GM19468 (cell line): ENCODE measurements around the gene KLF16.

Experiments used
- ATAC-seq: cut with Tn5 transposase; IDR thresholded peaks from one replicate; pipeline ENCODE4 v1.9.1; 2021; ENCODE audit warnings: mild to moderate bottlenecking, moderate library complexity, moderate number of reproducible peaks; ENCODE audit not compliant: unreplicated experiment; ENCODE audit errors: extremely low read depth

KLF16 gene

DNA sequence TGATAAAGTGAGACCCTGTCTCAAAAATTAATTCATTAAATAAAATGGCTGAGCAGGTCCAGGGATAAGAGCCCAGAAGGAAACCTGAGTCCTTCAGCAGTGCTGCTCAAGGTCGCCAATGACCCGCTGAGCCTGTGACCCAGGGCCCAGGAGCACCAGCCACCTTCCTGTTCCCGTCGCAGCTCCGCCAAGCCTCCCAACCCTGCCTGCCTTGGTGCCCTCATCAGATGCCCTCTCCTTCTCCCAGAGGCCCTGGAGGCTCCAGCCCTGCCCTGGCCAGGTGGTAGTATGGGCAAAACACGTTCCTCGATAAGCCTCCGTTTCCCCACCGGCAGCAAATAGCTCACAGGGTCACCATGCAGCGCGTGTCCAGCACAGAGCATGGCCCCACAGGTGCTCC is 17.7 kb downstream of the KLF16 start:
- ATAC-seq = no peak

DNA sequence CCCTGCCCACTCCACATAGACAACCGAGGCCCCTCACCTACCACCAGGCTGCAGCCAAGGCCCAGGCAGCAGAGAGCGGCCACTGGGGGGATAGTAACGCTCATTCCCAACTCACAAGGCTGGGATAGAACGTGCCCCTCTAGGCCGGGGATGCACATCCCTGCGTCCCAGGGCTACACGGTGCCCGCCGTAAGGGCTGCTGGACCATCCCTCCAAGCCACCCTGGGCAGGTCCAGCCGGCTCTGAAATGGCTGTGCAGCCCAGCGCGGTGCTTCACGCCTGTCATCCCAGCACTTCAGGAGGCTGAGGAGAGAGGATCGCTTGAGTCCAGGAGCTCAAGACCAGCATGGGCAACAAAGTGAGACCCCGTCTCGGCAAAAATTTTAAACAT is 18.3 kb downstream of the KLF16 start:
- no peak for ATAC-seq

DNA sequence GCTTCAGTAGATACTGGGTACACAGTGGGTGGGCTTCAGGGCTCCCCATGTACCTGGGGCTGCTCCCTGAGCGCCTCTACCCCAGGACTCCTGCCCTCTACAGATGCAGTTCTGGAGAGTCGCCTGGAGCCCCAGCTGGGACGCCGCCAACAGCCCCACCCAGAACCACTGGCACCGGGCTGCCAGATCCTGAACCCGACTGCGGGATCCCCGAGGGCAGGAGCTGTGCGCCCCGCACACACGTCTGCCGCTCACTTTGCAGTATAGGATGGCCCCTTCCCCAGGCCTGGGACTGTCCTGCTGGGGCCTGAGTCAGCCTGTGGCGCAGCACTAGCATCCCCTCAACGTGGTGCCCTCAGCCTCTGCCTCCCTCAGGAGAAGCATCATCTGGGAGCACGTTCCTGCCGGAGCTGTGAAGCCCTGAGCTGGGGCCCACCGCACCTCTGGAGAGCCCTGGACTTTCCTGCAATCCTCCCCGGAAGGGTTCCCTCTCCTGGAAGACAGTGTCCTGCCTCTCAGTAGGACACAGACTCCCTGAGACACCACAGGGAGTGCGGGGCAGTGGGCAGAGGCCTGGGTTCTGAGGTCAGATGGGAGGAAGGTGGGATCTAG is 18.8 kb downstream of the KLF16 start:
- no peak for ATAC-seq

DNA sequence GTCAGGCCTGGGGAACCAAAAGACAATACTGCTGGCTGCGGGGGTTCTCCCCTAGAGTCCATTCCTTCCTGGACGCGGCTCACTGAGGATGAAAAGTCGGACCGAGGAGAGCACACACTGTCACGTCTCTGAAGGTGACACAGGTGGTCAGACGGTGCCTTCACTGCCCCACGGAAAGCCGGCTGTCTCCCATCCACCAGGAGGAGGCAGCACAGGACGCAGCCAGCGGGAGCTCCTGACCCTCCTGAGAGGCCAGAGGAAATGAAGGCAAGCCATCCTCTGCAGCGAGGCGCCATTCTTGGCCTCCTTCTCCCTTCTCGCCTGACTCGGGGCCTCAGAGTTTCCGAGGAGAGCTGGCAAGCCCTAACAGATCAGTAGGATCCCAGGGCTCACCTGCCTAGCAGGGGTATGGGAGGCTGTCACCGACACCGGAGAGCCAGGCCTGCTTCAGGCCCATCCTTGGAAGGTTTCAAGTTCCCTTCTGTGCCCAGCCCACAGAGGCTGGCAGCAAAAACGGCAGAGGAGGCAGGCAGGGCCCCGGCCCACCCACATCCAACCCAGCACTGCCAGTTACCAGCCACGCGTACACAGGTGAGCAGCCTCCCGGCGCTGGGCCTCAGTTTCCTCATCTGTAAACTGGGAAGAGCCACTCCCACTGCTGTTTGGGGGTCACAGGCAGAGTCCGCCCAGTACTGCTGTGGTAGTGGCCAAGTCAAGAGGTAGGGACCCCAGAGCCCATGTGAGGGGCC is 19.6 kb downstream of the KLF16 start:
- no peak for ATAC-seq

DNA sequence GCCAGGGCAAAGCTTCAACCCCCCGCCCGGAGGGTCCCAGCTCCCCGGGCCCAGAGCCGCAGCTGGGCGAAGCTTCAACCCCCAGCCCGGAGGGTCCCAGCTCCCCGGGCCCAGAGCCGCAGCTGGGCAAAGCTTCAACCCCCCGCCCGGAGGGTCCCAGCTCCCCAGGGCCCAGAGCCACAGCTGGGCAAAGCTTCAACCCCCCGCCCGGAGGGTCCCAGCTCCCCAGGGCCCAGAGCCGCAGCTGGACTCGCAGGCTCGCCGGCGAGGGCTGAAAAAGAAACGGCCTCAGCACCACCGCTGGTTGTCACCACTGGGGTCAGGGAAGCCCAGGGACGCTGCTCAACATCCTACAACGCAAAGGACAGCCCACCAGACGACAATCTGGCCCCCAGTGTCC is 20.3 kb downstream of the KLF16 start:
- ATAC-seq = no peak

DNA sequence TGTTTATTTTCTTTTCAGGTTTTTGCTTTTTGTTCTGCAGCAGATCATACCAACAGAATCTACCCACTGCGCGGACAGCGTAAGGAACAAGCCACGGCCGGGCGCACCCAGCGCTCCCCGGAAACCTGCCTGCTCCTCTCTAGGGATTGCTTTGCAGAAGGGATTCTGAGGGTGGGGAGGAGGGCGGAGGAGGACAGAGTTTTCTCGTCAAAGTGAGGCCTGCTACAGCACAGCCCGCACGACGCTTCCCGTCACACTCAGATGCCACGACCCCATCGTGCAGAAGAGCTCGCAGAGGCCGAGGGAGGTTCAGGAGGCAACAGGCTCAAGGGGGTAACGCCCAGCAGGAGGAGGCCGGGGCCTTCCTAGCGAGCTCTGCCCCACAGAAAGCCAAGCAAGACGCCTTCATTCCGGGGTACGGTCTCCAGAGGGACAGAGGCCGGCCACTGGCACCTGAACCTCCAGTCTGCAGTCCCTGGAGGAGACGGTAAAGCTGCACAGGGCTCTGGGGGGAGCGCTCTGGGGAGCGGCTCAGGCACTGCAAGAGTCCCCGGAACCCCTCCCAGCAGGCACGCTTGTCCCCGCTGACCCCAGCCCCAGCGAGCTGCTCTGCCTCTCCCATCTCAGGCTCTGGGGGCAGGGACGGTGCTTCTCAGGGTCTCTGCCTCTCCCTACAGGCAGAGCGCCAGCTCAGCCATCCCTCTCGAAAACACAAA is 22.0 kb downstream of the KLF16 start:
- ATAC-seq = no peak

DNA sequence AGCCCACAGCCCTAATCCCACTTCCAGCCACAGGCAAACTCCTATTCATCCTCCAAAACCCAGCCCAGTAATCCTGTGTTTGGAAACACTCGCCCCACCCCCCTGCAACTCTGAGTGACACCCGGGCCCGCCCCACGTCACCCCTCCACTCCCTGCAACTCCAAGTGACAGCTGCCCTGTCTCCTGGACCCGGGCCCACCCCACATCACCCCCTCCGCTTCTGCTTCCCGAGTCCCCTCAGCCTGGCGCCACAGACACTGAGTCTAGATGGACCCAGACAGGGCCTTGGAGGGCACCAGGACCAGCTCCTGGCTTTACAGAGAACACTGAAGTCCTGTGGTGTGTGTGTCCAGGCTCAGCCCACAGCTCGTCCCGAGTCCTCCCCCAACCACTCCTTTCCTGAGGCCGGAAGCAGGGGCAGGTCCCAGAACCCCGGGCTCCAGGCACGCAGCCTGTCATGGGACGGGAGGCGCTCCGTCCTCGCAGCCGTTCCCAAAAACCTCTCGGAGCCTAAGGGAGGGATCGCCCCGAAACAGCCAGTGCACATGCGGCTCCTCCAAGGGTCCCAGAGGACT is 22.8 kb downstream of the KLF16 start:
- no peak for ATAC-seq

DNA sequence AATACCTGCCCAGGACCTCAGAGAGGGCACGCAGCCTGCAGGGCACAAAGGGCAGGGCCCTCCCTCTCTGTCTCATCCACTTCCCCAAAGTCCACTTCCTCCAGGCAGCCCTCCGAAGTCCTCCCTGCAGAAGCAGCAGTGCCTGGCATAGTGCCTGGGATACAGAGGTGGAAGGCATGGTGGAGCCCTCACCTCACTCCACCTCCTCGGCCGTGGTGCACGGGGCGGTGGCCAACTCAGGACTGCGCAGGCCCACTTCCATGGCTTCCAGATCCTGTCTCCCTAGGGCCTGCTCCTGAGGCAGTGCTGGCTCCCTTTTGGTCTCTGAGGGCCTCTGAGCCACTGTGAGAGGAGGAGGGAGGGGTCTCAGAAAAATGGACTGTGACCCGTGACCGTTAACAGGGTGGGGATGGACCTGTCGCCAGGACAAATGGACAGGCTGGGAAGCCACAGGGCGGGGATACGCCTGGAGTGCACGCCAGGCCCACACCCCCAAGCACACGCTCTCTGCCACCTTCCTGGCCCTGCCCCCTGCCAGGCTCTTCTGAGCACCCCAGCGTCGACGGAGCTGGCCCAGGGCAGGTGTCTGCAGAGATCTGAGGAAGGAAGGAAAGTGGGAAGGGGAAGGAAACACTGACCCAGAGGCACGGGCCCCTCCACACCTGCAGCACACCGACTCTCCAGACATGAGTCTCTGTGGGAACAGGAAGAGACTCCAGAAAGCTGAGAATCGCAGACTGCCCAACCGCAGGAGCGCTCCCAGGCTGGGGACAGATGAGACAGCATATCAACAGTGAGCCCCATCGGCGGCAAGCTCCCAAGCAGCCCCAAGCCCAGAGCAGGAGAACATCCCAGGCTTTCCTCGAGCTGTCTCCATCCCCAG is 23.5 kb downstream of the KLF16 start:
- no peak for ATAC-seq

DNA sequence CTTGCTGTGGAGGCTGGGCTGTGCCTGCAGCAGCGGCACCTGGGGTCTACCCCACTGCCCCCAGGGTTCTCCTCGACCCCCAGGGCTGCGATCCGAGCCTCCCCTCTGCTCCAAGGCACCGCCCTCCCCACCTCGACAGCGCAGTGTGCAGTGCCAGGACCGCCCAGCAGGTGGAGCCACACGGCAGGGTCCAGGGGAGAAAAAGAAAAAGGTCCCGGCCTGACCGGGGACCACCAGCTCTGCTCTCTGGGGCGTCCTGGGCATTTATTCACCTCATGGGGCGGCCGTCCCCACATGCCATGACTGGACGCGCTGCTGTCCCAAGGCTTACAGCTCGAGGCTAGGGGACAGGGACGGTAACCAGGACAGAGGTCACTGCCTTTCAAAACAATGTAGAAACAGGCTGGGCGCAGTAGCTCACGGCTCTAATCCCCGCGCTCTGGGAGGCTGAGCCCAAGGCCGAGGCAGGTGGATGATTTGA is 25.7 kb downstream of the KLF16 start:
- no peak for ATAC-seq

DNA sequence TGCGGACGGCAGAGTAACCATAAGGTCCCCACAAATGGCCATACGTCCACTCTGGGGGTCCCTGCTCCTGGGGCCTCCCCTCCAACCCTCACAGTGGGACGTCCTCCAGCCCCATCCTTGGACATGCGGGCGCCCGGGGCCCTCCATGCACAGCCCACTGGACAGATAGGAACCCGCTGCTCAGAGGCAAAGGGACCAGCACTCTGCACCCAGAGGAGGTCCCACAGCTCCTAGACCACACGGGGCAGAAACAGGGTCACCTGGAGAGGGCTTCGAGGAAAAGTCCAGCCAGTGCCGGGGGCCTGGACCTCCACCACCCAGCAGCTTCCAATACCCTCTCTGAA is 26.2 kb downstream of the KLF16 start:
- ATAC-seq = no peak

DNA sequence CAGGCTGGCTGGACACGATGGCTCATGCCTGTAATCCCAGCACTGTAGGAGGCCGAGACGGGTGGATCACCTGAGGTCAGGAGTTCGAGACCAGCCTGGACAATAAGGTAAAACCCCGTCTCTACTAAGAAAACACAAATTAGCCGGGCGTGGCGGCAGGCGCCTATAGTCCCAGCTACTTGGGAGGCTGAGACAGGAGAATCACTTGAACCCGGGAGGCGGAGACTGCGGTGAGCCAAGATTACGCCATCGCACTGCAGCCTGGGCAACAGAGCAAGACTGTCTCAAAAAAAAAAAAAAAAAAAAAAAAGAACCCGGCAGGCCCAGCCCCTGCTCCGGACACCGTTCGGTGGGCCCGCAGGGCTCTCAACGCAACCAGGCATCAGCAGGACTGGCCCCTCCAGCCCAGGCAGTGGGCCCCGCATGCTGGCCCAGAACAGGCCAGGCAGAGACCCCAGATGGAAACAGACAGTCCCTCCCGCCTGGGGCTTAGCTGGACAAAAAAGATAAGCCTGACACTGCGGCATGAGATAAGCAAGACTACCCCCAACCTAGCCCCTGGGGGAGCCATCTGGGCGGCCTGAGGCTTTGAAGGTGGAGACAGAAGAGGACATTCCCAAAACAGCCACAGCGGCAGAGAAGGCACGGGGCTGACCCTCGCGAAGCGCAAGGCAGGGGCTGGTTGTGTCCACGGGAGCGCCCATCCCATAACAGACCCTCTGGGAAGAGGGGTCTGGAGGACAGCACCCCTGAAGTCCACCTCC is 26.7 kb downstream of the KLF16 start:
- ATAC-seq = no peak

DNA sequence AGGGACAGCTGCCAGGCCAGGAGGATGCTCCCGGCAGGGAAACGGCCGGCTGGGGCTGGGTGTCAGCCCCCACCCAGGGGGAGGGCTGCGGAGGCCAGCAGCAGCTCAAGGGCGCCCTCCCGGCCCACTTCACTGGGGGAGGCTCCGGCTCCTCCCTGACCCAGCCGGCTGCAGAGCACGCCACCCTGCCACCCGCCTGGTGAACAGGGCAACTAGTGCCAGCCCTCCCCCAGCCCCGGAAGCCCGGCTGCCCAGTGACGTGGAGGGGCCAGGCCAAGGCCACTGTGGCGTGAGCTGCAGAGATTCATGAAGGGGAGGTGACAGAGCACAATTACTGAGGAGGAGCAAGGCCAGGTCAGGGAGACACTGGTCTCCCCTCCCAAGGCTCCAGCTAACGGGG is 29.8 kb downstream of the KLF16 start:
- no peak for ATAC-seq

DNA sequence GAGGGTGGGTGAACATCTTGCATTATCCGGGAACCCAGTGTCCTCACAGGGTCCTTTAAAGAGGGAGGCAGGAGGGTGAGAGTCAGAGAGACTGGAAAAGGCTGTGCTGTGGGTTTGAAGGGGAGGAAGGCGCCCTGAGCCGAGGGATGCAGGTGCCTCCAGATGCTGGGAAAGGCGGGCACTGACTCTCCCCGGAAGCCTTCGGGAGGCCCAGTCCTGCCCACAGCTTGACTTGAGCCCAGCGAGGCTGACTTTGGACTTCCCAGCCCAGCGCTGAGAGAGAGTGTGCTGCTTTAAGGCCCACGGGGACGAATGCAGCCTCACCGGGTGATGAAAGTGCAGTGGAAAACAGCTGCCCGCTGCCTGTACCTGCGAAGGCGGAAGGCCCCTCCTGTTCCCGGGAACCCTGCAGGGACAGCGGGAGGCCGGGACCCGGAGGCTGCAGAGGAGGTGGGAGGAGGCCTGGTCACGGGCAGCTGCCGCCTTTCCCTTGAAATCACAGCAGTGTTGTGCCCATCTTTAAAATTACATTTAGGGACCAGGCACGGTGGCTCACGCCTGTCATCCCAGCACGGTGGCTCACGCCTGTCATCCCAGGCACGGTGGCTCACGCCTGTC is 31.2 kb downstream of the KLF16 start:
- no peak for ATAC-seq

DNA sequence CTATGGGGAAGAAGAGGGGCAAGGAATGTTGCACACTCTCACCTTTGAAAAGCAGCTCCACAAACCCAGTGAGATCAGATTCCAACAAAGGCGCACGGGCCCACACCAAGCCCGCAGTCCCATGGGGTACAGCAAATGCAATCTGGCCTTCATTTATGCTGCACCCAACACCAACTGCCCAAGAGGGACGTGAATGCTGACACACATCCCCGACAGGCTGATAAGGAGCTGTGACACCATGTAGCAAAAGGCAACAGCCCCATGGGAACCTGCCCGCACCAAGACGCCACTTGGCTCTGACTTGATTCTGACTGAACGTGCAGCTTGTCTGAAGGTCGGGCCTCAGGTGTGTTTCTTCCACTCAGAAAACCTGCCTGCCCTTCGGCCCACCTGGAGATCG is 32.4 kb downstream of the KLF16 start:
- no peak for ATAC-seq

DNA sequence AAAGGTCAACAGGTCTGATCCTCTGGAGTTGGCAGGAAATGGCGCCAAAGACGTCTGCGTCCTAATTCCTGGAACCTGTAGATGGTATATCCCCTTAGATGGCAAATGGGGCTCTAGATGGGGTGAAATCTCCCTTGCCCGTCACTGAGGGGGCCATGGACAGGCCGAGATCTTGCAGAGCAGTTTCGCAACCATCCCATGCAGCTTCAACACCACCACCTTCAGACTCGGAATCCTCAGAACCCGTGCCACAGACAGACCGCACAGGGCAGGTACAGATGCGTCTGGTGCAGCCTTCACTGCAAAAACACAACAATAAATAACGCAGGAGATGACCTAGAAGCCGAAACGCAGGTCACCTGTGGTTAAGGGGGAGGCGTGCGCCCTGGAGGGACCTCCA is 32.8 kb downstream of the KLF16 start:
- no peak for ATAC-seq

DNA sequence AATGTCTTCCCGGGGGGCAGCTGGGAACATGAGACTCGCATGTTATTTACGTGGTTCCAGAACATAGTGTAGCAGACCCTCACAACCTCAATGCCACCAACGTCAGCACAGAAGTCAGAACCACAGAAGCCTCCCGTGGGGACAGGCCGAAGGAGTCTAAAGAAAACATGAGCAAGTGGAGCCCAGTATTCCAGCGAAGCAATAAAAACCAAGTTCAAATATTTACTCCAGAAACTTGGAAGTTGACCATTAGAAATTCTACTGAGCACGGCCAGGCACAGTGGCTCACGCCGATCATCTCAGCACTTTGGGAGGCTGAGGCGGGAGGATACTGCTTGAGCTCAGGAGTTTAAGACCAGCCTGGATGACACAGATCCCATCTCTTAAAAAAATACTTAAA is 33.4 kb downstream of the KLF16 start:
- no peak for ATAC-seq

DNA sequence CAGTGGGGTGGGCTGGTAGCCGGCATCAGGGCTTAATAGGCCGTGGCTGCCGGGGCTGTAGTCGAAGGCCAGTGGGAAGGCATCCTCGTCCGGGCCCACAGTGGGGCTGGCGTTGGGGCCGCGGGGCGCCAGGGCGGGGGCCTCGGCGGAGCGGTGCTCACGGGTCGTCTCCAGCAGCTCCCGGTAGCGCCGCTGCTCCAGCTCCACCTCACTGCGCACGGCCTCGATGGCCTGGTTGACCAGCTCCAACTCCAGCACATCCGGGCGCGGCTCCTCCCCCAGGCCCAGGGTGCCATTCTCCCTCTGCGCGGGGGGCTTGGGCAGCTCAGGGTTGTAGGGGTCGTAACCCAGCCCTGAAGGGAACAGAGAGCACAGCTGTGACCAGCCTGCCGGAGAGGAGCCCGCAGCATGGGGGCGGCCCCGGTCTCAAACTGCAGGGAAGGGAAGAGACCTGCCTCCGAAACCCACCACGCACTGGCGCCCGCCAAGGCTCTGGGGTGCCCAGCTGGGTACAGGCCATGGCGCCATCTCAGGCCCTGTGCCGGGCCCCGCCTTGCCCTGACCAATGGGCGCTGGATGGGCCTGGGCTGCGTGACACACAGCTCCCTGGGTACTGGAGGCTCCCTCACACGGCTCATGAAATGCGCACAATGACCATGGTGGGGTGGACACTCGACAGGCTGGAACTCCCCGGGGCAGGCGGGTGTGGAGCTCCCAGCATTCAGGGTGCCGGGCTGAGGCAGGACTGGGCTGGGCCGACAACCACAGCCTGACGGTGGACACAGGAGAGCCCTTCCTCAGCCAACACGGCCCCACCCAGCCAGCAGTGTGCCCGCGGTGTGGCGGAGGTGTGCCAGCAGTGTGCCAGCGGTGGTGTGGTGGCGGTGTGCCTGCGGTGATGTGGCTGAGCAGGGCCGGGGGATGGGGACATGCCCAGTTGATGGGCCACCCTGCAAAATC is 34.8 kb downstream of the KLF16 start:
- ATAC-seq = no peak
